ENCODE data around the gene ACSF2. TPM values are rescaled to one million over a fixed set of nuclear protein-coding genes. Genes with fewer than 3 reads are reported as not detected.

The ACSF2 gene
- total and polyA plus RNA-seq, 8 donors, result 8.5 to 61.2 (median 22.5) TPM

GRCh38 chr17:50468304-50469207 lies 42.5 kb downstream of the ACSF2 start, which contains the start of gene CHAD:
Gene CHAD (minus strand): TSS chr17:50468880. CDS start chr17:50468813, 67 bp downstream.
- 62 to 66% methylated on average over 61 to 71 of the region's 71 CpGs for WGBS, 2 donors
- Histone ChIP-seq H3K4me3 (peak within 1 kb of the TSS in 2 of 4 donors; percentile 7 to 26), H3K4me1 (no peaks in the 10 kb centered on the region), H3K27ac (no peak within 1 kb of the TSS), H3K27me3 (no peaks in the 10 kb centered on the region), H3K36me3 (no peaks in the 10 kb centered on the region), H3K9me3 (no peaks in the 10 kb centered on the region)
- peak in 2 of 4 donors; percentile 8 to 9 for ATAC-seq
- intact Hi-C loops (cut with DNase I), result no loop called here
- FAIRE-seq, result no peak
- DNase-seq, result peak in 2 of 6 donors; percentile 32 to 62
- TF ChIP-seq, protein P1, sequence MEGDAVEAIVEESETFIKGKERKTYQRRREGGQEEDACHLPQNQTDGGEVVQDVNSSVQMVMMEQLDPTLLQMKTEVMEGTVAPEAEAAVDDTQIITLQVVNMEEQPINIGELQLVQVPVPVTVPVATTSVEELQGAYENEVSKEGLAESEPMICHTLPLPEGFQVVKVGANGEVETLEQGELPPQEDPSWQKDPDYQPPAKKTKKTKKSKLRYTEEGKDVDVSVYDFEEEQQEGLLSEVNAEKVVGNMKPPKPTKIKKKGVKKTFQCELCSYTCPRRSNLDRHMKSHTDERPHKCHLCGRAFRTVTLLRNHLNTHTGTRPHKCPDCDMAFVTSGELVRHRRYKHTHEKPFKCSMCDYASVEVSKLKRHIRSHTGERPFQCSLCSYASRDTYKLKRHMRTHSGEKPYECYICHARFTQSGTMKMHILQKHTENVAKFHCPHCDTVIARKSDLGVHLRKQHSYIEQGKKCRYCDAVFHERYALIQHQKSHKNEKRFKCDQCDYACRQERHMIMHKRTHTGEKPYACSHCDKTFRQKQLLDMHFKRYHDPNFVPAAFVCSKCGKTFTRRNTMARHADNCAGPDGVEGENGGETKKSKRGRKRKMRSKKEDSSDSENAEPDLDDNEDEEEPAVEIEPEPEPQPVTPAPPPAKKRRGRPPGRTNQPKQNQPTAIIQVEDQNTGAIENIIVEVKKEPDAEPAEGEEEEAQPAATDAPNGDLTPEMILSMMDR (IDR thresholded peaks at IDR 0.05), result no peak

DNA sequence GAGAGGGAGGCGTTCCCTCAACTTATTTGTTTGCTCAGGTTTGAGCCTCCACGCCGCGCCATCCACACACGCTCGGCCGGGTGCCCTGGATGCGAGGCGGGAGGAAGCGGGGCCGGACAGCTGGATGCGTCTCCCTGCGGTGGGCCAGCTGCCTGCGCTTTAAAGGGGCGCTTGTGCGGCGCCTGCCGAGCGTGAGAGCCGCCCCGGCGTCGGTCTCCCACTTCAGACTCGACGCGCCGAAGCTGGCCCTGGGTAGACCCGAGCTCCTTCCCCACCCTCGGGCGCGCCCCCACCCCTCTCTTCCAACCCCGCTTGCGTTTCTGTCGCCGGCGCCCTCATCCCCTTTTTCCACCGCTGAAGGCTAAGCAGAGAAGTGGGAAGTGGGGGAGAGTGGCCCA lies 43.2 kb downstream of the ACSF2 start:
- Histone ChIP-seq H3K9me3 (no peaks in the 10 kb centered on the region), H3K4me3 (peak overlapping the region in 2 of 4 donors; percentile 7 to 26), H3K36me3 (no peaks in the 10 kb centered on the region), H3K4me1 (no peaks in the 10 kb centered on the region), H3K27ac (no peak overlapping the region), H3K27me3 (no peaks in the 10 kb centered on the region)
- intact Hi-C loops (cut with DNase I), result no loop called here
- peak in 2 of 6 donors; percentile 29 to 56 for DNase-seq
- TF ChIP-seq, protein P1 (IDR thresholded peaks at IDR 0.05), result no peak
- no peak for FAIRE-seq
- WGBS, 2 donors, result 56 to 73% methylated on average over 18 to 37 of the region's 37 CpGs
- ATAC-seq, result no peak

- no peak overlapping the region for H3K4me3 ChIP-seq
- no peak overlapping the region for H3K27ac ChIP-seq
- 81 to 85% methylated on average over 19 of the region's 19 CpGs for WGBS, 2 donors
- peak in 2 of 6 donors; percentile 37 to 67 for DNase-seq
- no peaks in the 10 kb centered on the region for H3K36me3 ChIP-seq
- H3K27me3 ChIP-seq, result no peaks in the 10 kb centered on the region
- TF ChIP-seq, protein P1 (IDR thresholded peaks at IDR 0.05), result no peak
- H3K9me3 ChIP-seq, result no peaks in the 10 kb centered on the region
- H3K4me1 ChIP-seq, result no peaks in the 10 kb centered on the region
- no peak for FAIRE-seq
- intact Hi-C loops (cut with DNase I), result loop anchor here in 2 of 3 donors (5.0 to 10.0 kb wide), 2 partner anchors 102 to 105 kb away; no protein-coding TSS in a partner anchor
- ATAC-seq, result no peak
These were observed 43.8 kb downstream of the ACSF2 start for GRCh38 chr17:50469671-50470305.

DNA sequence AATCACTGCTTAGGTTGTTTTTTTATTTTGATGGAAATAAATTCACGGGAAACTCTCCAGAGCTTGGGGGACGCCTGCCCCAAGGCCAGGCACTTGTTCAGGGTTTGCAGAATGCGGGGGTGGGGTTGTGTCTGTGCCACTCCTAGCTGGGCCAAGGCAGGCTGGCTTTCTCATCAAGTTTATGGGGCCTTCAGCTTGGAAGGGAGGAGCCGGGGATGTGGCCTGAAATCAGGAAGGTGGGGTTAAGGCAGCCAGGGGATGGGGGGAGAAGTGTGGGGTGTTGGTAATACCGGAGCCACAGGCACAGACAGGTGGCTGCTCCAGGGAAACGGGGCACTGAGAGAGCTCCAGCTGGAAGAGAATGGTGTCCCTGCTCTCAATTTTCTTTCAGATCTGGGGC lies 44.4 kb downstream of the ACSF2 start:
- Histone ChIP-seq H3K9me3 (no peaks in the 10 kb centered on the region), H3K36me3 (no peaks in the 10 kb centered on the region), H3K27ac (no peak overlapping the region), H3K4me1 (no peaks in the 10 kb centered on the region), H3K4me3 (no peak overlapping the region), H3K27me3 (no peaks in the 10 kb centered on the region)
- ATAC-seq, result no peak
- FAIRE-seq, result no peak
- WGBS, 2 donors, result 70 to 73% methylated on average over 6 of the region's 6 CpGs
- TF ChIP-seq, protein P1 (IDR thresholded peaks at IDR 0.05), result no peak
- intact Hi-C loops (cut with DNase I), result loop anchor here in 2 of 3 donors (5.0 to 10.0 kb wide), 2 partner anchors 103 to 106 kb away; no protein-coding TSS in a partner anchor
- DNase-seq, result peak in 1 of 6 donors; percentile 12
